GM18526 (cell line): ENCODE measurements around the gene LRRC3C.

ENCODE experiments used
- POLR2A ChIP-seq: IDR thresholded peaks from 3 replicates; pipeline ENCODE4 v1.6.1; 2011; ENCODE audit not compliant: insufficient read length; ENCODE audit errors: extremely low read depth

The LRRC3C gene

DNA sequence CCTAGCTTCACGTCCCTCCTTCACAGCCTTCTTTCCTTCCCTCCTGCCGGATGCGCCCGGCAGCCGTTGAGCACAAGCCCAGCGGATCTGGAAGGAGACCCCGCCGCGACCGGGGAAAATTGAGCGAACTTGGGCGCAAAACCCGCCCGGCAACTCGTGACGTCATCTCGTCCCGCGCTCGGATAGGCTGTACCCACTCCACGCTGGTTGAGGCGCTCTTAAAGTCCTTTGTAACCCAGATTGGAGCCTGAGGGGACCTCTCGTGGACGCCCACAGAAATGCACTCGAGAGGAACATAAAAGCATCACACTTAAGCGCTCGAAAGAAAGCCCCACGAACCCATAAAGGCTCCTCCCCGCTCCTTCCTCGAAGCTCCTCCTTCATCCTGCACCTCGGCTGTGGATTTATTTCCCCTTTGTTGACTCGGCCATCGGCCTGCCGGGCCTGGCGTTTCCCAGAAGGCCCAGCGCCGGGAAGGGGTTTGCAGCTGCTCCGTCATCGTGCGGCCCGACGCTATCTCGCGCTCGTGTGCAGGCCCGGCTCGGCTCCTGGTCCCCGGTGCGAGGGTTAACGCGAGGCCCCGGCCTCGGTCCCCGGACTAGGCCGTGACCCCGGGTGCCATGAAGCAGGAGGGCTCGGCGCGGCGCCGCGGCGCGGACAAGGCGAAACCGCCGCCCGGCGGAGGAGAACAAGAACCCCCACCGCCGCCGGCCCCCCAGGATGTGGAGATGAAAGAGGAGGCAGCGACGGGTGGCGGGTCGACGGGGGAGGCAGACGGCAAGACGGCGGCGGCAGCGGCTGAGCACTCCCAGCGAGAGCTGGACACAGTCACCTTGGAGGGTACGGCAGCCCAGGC is 53.0 kb downstream of the LRRC3C start, which contains the start of gene PSMD3:
Gene PSMD3 (plus strand): TSS at position 457 of the 856 bp plus-strand sequence. CDS start 164 bp downstream, at position 621.
- peak; percentile 63 for TF ChIP-seq POLR2A

GRCh38 chr17:39981207-39981741 is 53.7 kb downstream of the LRRC3C start:
- TF ChIP-seq POLR2A: no peak

- no peak for TF ChIP-seq POLR2A
These were observed 54.3 kb downstream of the LRRC3C start for GRCh38 chr17:39981766-39982375.

DNA sequence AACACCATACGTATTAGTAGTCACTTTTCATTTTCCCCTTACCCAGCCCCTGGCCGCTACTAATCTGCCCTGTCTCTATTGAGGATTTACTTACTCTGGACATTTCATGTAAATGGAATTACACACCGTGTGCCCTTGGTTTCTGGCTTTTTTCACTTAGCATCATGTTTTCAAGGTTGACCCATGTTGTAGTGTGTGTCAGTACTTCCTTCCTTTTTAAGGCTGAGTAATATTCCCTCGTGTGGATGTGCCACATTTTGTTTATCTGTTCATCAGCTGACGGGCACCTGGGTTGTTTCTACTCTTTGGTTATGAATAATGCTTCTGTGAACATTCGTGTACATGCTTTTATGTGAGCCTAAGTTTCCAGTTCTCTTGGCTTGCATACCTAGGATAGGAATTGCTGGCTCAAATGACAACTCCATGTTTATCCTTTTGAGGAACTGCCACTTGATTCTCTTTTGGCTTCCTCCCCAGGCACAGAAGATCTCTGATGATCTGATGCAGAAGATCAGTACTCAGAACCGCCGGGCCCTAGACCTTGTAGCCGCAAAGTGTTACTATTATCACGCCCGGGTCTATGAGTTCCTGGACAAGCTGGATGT is 60.8 kb downstream of the LRRC3C start:
- no peak for TF ChIP-seq POLR2A

GRCh38 chr17:39994448-39994847 is 66.9 kb downstream of the LRRC3C start:
- no peak for TF ChIP-seq POLR2A
